ENCODE measurements around the gene DRAM1. TPM values are rescaled to one million over a fixed set of nuclear protein-coding genes. Genes with fewer than 3 reads are reported as not detected.

DRAM1 gene
- polyA plus RNA-seq, 1 donor (not counting 4 experiments of a cell fraction or from before 2014, with no cell fraction given), result 21.7 TPM

Small RNAs within 50 kb of the gene (small RNA-seq; reads per million reads assigned to genes)
- gene RNA5SP369 (ENCODE audit: insufficient read length in 3 of 3, low read depth in 3 of 3, low replicate concordance in 1 of 3) (0 reads per million in 3 experiments), gene RNU6-1183P (ENCODE audit: insufficient read length in 3 of 3, low read depth in 3 of 3, low replicate concordance in 1 of 3) (0 to 0.07 (median 0) reads per million in 3 experiments)

Other genes with a start within 250 kb of the DRAM1 start
- gene CHPT1, start 179.9 kb upstream of the DRAM1 start, polyA plus RNA-seq, result 4.7 to 12.7 TPM (median 7.8 TPM) in 3 replicates
- gene SYCP3, start 138.1 kb upstream of the DRAM1 start, polyA plus RNA-seq, result 0.09 to 0.16 TPM (median 0.13 TPM) in 3 replicates
- gene GNPTAB, start 46.6 kb upstream of the DRAM1 start, polyA plus RNA-seq, result 30.4 to 35.7 TPM (median 33.0 TPM) in 3 replicates
- gene WASHC3, start 184.4 kb downstream of the DRAM1 start, polyA plus RNA-seq, result 43.1 to 91.0 TPM (median 89.7 TPM) in 3 replicates
- 45.0 to 89.8 TPM (median 63.1 TPM) in 3 replicates for gene NUP37, start 242.5 kb downstream of the DRAM1 start, polyA plus RNA-seq
- gene PARPBP, start 242.6 kb downstream of the DRAM1 start, polyA plus RNA-seq, result 3.7 to 9.1 TPM (median 4.8 TPM) in 3 replicates

Measured in keratinocyte (primary cell).